Large intestine (tissue), 3 donors: ENCODE results near the gene TXNDC12. TPM values are rescaled to one million over a fixed set of nuclear protein-coding genes. Genes with fewer than 3 reads are reported as not detected.
"Not testable (repeated sequence)": the region's sequence is repeated elsewhere in the genome, so short reads cannot be mapped to it uniquely, and the experiment has no call there.

Source experiments
- DNase-seq, 2 donors: peaks; one replicate each; pipeline versions ENCODE4 v3.0.0 to v3.0.0-alpha.2; 2013
- H3K27ac ChIP-seq: one replicate; pipeline ENCODE4 v1.5.1; 2013; ENCODE audit warnings: low read length
- H3K27me3 ChIP-seq: 2 replicates; pipeline ENCODE4 v1.6.1; 2013; ENCODE audit warnings: low read length; ENCODE audit not compliant: control insufficient read depth, insufficient read depth
- H3K36me3 ChIP-seq: 2 replicates; pipeline ENCODE4 v1.6.1; 2013; ENCODE audit warnings: low read length; ENCODE audit not compliant: control insufficient read depth, insufficient read depth
- H3K4me1 ChIP-seq: one replicate; pipeline ENCODE4 v1.6.1; 2013; ENCODE audit warnings: low read length; ENCODE audit not compliant: control insufficient read depth, insufficient read depth
- H3K4me3 ChIP-seq: one replicate; pipeline ENCODE4 v1.5.1; 2013; ENCODE audit warnings: low read length
- H3K9me3 ChIP-seq: one replicate; pipeline ENCODE4 v1.6.1; 2013; ENCODE audit warnings: mild to moderate bottlenecking, low read depth, low read length, moderate library complexity; ENCODE audit not compliant: control insufficient read depth
- WGBS: methylation state at CpG from one replicate; pipeline ENCODE4 v1.1.5; 2013; ENCODE audit warnings: low lambda C conversion rate; ENCODE audit not compliant: insufficient coverage; 5-methylcytosine and 5-hydroxymethylcytosine counted together
- polyA plus RNA-seq: library from polyadenylated mRNA; unstranded; fragments of 120-200 nt; gene quantifications from one replicate; pipeline ENCODE4 v1.2.1, GENCODE V29; 2013

The TXNDC12 gene
- polyA plus RNA-seq, 1 donor = 39.9 TPM

DNA sequence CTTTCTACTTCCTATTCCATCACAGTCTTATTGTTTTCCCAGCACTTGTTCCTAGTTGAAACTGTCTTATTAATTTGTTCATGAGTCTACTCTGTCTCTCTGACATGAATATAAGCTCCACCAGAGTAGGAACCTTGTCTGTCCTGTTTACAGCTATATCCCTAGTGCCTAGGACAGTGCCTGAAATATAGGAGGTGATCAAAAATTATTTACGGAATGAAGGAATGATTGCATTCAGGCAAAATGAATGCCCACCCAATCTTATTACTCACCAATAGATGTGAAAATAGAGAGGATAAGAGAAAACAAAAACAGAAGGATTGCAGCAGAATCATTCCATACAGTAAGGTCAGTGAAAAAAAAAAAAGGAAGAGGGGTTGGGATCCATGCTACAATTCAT lies 1.1 kb downstream of the TXNDC12 start:
- no peak for DNase-seq
- Histone ChIP-seq H3K27ac (no peak overlapping the region), H3K4me1 (peaks cover 3% of the 10 kb centered on the region), H3K4me3 (peak overlapping the region; percentile 78), H3K36me3 (peaks cover 5% of the 10 kb centered on the region), H3K9me3 (no peaks in the 10 kb centered on the region), H3K27me3 (no peaks in the 10 kb centered on the region)
- no CpG with 5 or more reads among the region's 1 CpG for WGBS

- H3K27me3 ChIP-seq, H3K9me3 ChIP-seq, DNase-seq, H3K4me1 ChIP-seq, H3K27ac ChIP-seq, H3K36me3 ChIP-seq, H3K4me3 ChIP-seq: not testable (repeated sequence)
- no CpG with 5 or more reads among the region's 4 CpGs for WGBS
Measured at GRCh38 chr1:52049337-52049736, 5.7 kb downstream of the TXNDC12 start.

GRCh38 chr1:52045666-52046195 lies 9.3 kb downstream of the TXNDC12 start:
- 100% methylated on average over 1 of the region's 4 CpGs for WGBS
- H3K4me1 ChIP-seq, H3K9me3 ChIP-seq, H3K27me3 ChIP-seq, H3K36me3 ChIP-seq, H3K27ac ChIP-seq, DNase-seq, H3K4me3 ChIP-seq: not testable (repeated sequence)

DNA sequence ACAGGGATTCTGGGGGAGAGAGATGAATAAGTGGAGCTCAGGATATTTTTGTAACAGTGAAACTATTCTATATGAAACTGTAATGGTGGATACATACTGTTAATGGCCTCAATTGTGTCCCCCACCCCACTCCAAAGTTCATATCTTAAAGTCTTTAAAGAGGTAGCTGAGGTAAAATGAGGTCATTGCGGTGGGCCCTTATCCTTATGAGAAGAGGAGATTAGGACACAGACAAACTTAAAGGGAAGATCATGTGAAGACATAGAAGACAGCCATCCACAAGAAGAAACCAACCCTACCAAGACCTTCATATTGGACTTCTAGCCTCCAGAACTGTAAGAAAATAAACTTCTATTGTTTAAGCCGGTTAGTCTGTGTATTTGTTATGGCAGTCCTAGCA lies 9.8 kb downstream of the TXNDC12 start:
- Histone ChIP-seq H3K27ac (no peak overlapping the region), H3K4me3 (no peak overlapping the region), H3K4me1 (no peaks in the 10 kb centered on the region), H3K9me3 (no peaks in the 10 kb centered on the region), H3K36me3 (peaks cover 4% of the 10 kb centered on the region), H3K27me3 (no peaks in the 10 kb centered on the region)
- no peak for DNase-seq
- WGBS = 80% methylated on average over 1 of the region's 2 CpGs

- Histone ChIP-seq H3K36me3 (peaks cover 17% of the 10 kb centered on the region), H3K4me3 (no peak overlapping the region), H3K9me3 (no peaks in the 10 kb centered on the region), H3K27me3 (no peaks in the 10 kb centered on the region), H3K4me1 (no peaks in the 10 kb centered on the region), H3K27ac (no peak overlapping the region)
- DNase-seq = no peak
- no CpG with 5 or more reads among the region's 4 CpGs for WGBS
Measured at GRCh38 chr1:52041551-52042185, 13.3 kb downstream of the TXNDC12 start.

DNA sequence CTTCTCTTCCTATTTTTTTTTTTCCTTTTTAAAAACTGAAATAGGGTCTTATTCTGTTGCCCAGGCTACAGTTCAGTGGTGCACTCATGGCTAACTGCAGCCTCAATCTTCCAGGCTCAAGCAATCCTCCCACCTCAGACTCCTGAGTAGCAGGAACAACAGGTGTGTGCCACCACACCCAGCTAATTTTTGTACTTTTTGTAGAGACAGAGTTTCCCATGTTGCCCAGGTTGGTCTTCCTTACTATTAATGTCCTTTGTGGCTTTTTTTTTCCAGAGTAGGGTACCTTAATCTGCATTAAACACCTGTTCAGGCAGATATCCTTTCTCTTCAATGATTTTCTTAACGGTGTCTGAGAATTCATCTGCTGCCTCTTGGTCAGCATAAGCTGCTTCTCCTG lies 17.1 kb downstream of the TXNDC12 start:
- Histone ChIP-seq H3K27ac (peak overlapping the region; percentile 20), H3K4me1 (no peaks in the 10 kb centered on the region), H3K36me3 (peaks cover 17% of the 10 kb centered on the region), H3K9me3 (peaks cover 2% of the 10 kb centered on the region), H3K27me3 (no peaks in the 10 kb centered on the region), H3K4me3 (no peak overlapping the region)
- no CpG with 5 or more reads among the region's 1 CpG for WGBS
- no peak for DNase-seq

- Histone ChIP-seq H3K9me3 (peaks cover 2% of the 10 kb centered on the region), H3K4me1 (no peaks in the 10 kb centered on the region), H3K36me3 (peaks cover 17% of the 10 kb centered on the region), H3K27me3 (no peaks in the 10 kb centered on the region), H3K27ac (peak overlapping the region; percentile 20), H3K4me3 (no peak overlapping the region)
- no CpG with 5 or more reads among the region's 5 CpGs for WGBS
- peak; percentile 16 to 35 for DNase-seq
Measured at GRCh38 chr1:52037402-52037814, 17.6 kb downstream of the TXNDC12 start.

- H3K27me3 ChIP-seq = no peaks in the 10 kb centered on the region
- DNase-seq = no peak
- H3K4me3 ChIP-seq = peak overlapping the region; percentile 94
- H3K9me3 ChIP-seq = peaks cover 2% of the 10 kb centered on the region
- 60% methylated on average over 1 of the region's 2 CpGs for WGBS
- H3K4me1 ChIP-seq = peaks cover 10% of the 10 kb centered on the region
- H3K36me3 ChIP-seq = peaks cover 11% of the 10 kb centered on the region
- peak overlapping the region; percentile 91 for H3K27ac ChIP-seq
Measured at GRCh38 chr1:52034050-52034384, 21.0 kb downstream of the TXNDC12 start.

GRCh38 chr1:52033190-52034049 lies 21.6 kb downstream of the TXNDC12 start, which contains the start of gene KTI12:
TSS of gene KTI12 (minus strand) at chr1:52033810. CDS start at chr1:52033761, 49 bp downstream.
- 42% methylated on average over 2 of the region's 78 CpGs for WGBS
- peaks cover 10% of the 10 kb centered on the region for H3K4me1 ChIP-seq
- H3K27ac ChIP-seq = peak within 1 kb of the TSS; percentile 91
- H3K36me3 ChIP-seq = peaks cover 11% of the 10 kb centered on the region
- peak within 1 kb of the TSS; percentile 94 for H3K4me3 ChIP-seq
- H3K9me3 ChIP-seq = peaks cover 2% of the 10 kb centered on the region
- H3K27me3 ChIP-seq = no peaks in the 10 kb centered on the region
- peak; percentile 87 to 93 for DNase-seq

DNA sequence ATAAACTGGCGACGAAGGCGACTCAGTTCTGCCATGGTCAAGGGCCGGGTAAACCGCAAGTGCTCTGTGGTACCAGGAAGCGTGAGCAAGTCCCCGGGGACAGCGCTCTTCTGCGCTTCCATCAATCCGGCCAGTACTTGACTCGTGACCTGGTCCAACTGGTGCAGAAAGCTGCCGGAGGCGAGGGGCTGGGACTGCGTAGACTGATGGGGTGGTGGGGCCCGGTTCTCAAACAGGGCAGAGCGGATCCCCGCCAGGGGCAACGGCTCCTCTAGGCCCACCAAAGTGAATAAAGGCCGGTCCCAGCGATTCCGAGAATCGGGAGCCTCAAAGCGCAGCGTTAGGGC lies 22.2 kb downstream of the TXNDC12 start:
- peaks cover 10% of the 10 kb centered on the region for H3K4me1 ChIP-seq
- no CpG with 5 or more reads among the region's 24 CpGs for WGBS

More for the DNA sequence above, 22.2 kb downstream of the TXNDC12 start:
- Histone ChIP-seq H3K27ac (peak overlapping the region; percentile 91), H3K36me3 (peaks cover 8% of the 10 kb centered on the region), H3K9me3 (peaks cover 2% of the 10 kb centered on the region), H3K4me3 (peak overlapping the region; percentile 94), H3K27me3 (no peaks in the 10 kb centered on the region)
- DNase-seq = peak; percentile 20 to 58
